ENCODE data around the gene KLHDC9.

DNA sequence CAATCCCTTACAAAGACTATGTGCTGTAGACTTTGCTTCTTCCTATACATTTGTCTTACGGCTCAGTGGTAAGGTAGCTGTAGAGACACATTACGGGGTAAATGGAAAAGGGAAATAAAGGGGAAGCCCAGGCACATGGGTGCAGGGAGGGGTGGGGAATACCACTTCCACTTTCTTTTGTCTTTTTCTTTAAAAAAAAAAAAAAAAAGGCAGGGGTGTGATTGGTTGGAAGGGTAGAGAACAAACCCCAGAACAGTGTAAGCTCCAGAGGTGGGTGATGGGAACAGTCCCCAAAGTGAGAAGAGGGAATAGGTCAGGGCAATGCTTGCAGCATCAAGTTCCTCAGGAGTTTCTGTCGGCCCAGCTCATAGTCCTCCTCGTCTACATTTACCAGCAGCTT is 23.7 kb downstream of the KLHDC9 start:
- no peak for TF ChIP-seq TARDBP (IDR thresholded peaks at IDR 0.05)
- TF ChIP-seq NFRKB (IDR thresholded peaks at IDR 0.05), result no peak
- TF ChIP-seq BHLHE40 (IDR thresholded peaks at IDR 0.05; ENCODE audit: borderline replicate concordance), result no peak
- TF ChIP-seq FOXK2 (IDR thresholded peaks at IDR 0.05), result no peak
- TF ChIP-seq SP1 (IDR thresholded peaks at IDR 0.05), result no peak
- TF ChIP-seq ARNT (IDR thresholded peaks at IDR 0.05), result no peak
- TF ChIP-seq L3MBTL2 (conservative IDR thresholded peaks at IDR 0.05), result no peak
- TF ChIP-seq ZNF384 (IDR thresholded peaks at IDR 0.05), result no peak
- no peak for TF ChIP-seq HDGF (IDR thresholded peaks at IDR 0.05; ENCODE audit: borderline replicate concordance)
- no peak for TF ChIP-seq FOXA1 (IDR thresholded peaks at IDR 0.05)
- no peak for TF ChIP-seq CTBP1 (IDR thresholded peaks at IDR 0.05; ENCODE audit: borderline replicate concordance)
- TF ChIP-seq, protein P1, sequence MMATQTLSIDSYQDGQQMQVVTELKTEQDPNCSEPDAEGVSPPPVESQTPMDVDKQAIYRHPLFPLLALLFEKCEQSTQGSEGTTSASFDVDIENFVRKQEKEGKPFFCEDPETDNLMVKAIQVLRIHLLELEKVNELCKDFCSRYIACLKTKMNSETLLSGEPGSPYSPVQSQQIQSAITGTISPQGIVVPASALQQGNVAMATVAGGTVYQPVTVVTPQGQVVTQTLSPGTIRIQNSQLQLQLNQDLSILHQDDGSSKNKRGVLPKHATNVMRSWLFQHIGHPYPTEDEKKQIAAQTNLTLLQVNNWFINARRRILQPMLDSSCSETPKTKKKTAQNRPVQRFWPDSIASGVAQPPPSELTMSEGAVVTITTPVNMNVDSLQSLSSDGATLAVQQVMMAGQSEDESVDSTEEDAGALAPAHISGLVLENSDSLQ (IDR thresholded peaks at IDR 0.05), result no peak
- no peak for TF ChIP-seq SUZ12 (IDR thresholded peaks at IDR 0.05)

All from HEK293T (cell line).